MCF 10A (cell line): ENCODE results near the gene FBXO44. TPM values are rescaled to one million over a fixed set of nuclear protein-coding genes. Genes with fewer than 3 reads are reported as not detected.

Experiments
- BruUV-seq: library from RNA; stranded (reverse); fragments of 400-500 nt; replicated peaks from 2 replicates; lab custom pipeline; 2021; lab: Mats Ljungman, UMichigan
- CTCF ChIA-PET: fragments of 300-600 bp; sonication (Branson Sonifier 250); formaldehyde crosslinking; extraction: SDS; loops from one replicate; lab custom pipeline; 2021; ENCODE audit warnings: antibody characterized with exemption, inconsistent platforms; lab: Yijun Ruan, JAX
- POLR2A ChIA-PET: fragments of 300-600, 350-650 bp; sonication (Branson Sonifier 250); formaldehyde crosslinking; extraction: SDS; loops from one replicate; lab custom pipeline; 2020; ENCODE audit warnings: antibody characterized with exemption, inconsistent platforms; lab: Yijun Ruan, JAX
- DNase-seq: peaks from one replicate; pipeline ENCODE4 v3.0.0-alpha.2; 2018; ENCODE audit not compliant: unreplicated experiment
- H3K27ac Mint-ChIP-seq: one replicate; pipeline ENCODE4 v1.8.0; 2022; ENCODE audit warnings: mild to moderate bottlenecking, low read depth, mixed read lengths; ENCODE audit not compliant: unreplicated experiment
- H3K27me3 Mint-ChIP-seq: one replicate; pipeline ENCODE4 v1.8.0; 2022; ENCODE audit warnings: mixed read lengths; ENCODE audit not compliant: insufficient read depth, unreplicated experiment
- H3K36me3 Mint-ChIP-seq: one replicate; pipeline ENCODE4 v1.8.0; 2022; ENCODE audit warnings: mild to moderate bottlenecking, moderate library complexity, mixed read lengths; ENCODE audit not compliant: insufficient read depth, unreplicated experiment
- H3K4me1 Mint-ChIP-seq: one replicate; pipeline ENCODE4 v1.8.0; 2022; ENCODE audit warnings: mixed read lengths; ENCODE audit not compliant: insufficient read depth, unreplicated experiment
- H3K4me3 Mint-ChIP-seq: one replicate; pipeline ENCODE4 v1.8.0; 2022; ENCODE audit warnings: mild to moderate bottlenecking, moderate library complexity, mixed read lengths; ENCODE audit not compliant: unreplicated experiment
- H3K9me3 Mint-ChIP-seq: one replicate; pipeline ENCODE4 v1.8.0; 2022; ENCODE audit warnings: mixed read lengths; ENCODE audit not compliant: unreplicated experiment
- intact Hi-C: fragments of 100-400 bp; cut with micrococcal nuclease; formaldehyde crosslinking; loops from 2 replicates; pipeline ENCODE4 v1.14.1; 2022
- total RNA-seq: library from RNA; stranded (reverse); gene quantifications from 2 replicates; pipeline ENCODE4 v1.2.3, GENCODE V29; 2022
- TF ChIP-seq, protein P1 (sequence below): fragments of 200-600 bp; IDR thresholded peaks from one replicate; pipeline ENCODE4 v1.8.0; 2022; ENCODE audit warnings: antibody characterized with exemption, mild to moderate bottlenecking; ENCODE audit not compliant: unreplicated experiment

The FBXO44 gene
- total RNA-seq, 1 experiment from 2014 or later, result 16.3 TPM

DNA sequence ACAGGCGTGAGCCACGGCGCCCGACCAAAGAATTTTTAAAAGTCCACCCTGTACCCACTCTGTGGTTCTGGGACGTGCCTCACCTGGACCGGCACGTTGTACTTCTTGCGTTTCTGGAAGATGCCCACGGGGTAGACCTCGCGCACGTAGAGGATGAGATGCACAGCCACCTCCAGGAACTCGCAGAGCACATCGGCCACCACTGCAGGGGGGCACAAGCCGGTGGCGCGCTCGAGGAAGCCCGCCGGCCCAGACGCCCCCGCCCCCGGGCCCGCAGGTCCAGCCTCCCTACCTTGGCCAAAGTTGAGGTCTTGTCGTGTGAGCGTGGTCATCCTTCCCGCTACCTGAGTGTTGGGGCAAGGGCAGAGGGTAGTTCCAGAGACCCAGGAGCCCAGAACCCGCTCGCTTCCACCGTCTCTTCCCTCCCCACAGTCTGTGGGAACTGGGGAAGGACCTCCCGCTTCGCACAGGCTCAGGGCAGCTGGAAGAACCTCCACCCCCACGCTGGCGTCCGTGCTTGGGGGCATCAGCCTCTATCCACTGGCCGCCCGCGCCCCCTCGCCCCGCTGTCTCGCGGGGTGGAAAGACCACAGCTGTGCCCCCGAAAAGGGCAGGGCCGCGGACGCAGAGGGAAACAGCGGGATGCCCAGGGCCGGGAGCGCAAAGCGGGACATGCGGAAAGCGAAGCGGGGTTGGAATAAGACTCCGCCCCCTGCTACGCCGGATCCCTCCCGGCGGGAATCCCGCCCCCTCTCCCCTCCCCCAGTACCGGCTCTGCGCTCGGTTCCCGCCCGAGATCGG, 25.8 kb downstream of the FBXO44 start:
- Mint-ChIP-seq H3K9me3 (no peaks in the 10 kb centered on the region), H3K4me1 (peaks cover 5% of the 10 kb centered on the region), H3K4me3 (peak overlapping the region; percentile 88), H3K27ac (no peak overlapping the region), H3K27me3 (no peaks in the 10 kb centered on the region), H3K36me3 (no peaks in the 10 kb centered on the region)
- TSS peak; percentile 40 for BruUV-seq
- ChIA-PET CTCF (interaction anchor here (0.7 to 2.8 kb wide), 2 partner anchors 23 to 40 kb away, joined by 3 to 12 read pairs; no protein-coding TSS in a partner anchor), POLR2A (interaction anchor here (1.6 to 3.8 kb wide), 5 partner anchors 10 to 418 kb away, joined by 5 to 17 read pairs (median 10); partner anchors contain the start of genes AGTRAP, FBXO2, FBXO44 and FBXO6)
- TF ChIP-seq, protein P1, sequence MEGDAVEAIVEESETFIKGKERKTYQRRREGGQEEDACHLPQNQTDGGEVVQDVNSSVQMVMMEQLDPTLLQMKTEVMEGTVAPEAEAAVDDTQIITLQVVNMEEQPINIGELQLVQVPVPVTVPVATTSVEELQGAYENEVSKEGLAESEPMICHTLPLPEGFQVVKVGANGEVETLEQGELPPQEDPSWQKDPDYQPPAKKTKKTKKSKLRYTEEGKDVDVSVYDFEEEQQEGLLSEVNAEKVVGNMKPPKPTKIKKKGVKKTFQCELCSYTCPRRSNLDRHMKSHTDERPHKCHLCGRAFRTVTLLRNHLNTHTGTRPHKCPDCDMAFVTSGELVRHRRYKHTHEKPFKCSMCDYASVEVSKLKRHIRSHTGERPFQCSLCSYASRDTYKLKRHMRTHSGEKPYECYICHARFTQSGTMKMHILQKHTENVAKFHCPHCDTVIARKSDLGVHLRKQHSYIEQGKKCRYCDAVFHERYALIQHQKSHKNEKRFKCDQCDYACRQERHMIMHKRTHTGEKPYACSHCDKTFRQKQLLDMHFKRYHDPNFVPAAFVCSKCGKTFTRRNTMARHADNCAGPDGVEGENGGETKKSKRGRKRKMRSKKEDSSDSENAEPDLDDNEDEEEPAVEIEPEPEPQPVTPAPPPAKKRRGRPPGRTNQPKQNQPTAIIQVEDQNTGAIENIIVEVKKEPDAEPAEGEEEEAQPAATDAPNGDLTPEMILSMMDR, result no peak
- no peak for DNase-seq
- intact Hi-C loops, result loop anchor here (2.0 kb wide), 1 partner anchor 16 kb away; the partner anchor contains the start of gene FBXO6

DNA sequence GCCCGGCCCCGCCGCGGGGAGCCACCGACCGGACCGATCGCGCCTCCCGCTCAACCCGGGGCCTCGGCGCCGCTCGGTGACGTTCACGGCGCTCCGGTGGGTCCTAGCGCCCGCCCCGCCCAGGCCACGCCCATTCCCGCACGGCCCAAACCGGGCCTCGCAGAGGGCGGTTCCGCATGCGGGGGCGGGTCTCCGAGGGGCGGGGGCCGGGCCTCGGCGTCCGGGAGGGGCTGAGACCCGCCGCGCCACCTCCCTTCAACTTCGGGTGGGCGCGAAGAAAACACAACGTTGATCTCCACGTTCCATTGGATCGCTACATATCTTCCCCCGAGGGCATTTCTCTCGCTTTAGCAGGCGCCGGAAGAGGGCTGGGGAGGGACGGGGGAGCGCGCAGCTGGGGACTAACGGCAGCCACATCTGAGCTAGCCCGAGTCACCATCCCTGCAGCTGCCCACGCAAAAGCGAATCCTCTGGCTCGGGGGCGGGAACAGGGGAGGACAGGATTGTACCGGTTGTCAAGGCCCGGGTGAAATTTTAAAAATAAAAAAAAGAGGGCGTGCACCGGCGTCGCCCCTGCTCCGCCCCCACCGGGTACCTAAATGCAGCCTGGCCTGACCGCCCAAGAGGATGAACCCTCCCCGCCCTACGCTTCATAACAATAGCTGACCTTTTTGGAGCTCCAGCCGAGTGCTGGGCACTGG, 26.5 kb downstream of the FBXO44 start, which contains the start of gene MAD2L2:
TSS of gene MAD2L2 (minus strand) at position 78 of the 701 bp plus-strand sequence. CDS start 547 bp downstream, outside the sequence.
- peak within 1 kb of the TSS; percentile 88 for H3K4me3 Mint-ChIP-seq
- no peaks in the 10 kb centered on the region for H3K9me3 Mint-ChIP-seq
- H3K36me3 Mint-ChIP-seq, result no peaks in the 10 kb centered on the region
- no peaks in the 10 kb centered on the region for H3K27me3 Mint-ChIP-seq
- DNase-seq, result peak; percentile 81
- TF ChIP-seq, protein P1, result no peak
- intact Hi-C loops, result loop anchor here (2.0 kb wide), 1 partner anchor 16 kb away; the partner anchor contains the start of gene FBXO6
- ChIA-PET POLR2A (interaction anchor here (0.6 to 3.8 kb wide), 10 partner anchors 9 to 419 kb away, joined by 3 to 17 read pairs (median 5); partner anchors contain the start of genes AGTRAP, CLCN6, FBXO2 and FBXO44), CTCF (interaction anchor here (0.7 to 2.8 kb wide), 5 partner anchors 17 to 653 kb away, joined by 3 to 13 read pairs (median 3); partner anchors contain the start of gene FBXO6)
- peak within 1 kb of the TSS; percentile 79 for H3K27ac Mint-ChIP-seq
- no TSS peak for BruUV-seq
- H3K4me1 Mint-ChIP-seq, result peaks cover 5% of the 10 kb centered on the region

DNA sequence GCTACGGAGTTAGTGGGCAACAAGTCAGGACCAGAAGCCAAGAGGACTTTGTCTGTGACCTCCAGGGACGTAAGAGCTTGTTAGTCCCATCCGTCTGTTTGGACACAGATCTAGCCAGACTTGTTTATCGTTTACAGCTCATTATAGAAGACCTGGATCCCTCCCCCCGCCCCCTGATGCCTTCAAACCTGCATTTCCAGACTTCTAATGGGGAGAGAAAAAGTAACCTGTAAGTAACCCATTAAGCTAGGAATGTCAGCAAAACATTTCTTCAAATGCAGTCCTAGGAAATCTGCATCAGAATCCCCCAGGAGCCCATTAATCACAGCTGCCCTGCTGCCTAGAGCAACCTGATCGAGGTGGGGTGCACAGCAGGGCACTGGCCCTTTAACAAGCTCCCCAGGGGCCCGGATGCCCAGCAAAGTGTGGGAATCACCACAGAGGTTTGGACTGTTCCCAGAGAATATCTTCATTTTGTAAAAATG, 27.7 kb downstream of the FBXO44 start:
- no peak for DNase-seq
- Mint-ChIP-seq H3K27me3 (no peaks in the 10 kb centered on the region), H3K9me3 (no peaks in the 10 kb centered on the region), H3K27ac (no peak overlapping the region), H3K4me1 (peaks cover 5% of the 10 kb centered on the region), H3K36me3 (no peaks in the 10 kb centered on the region), H3K4me3 (peak overlapping the region; percentile 88)
- BruUV-seq, result no TSS peak
- intact Hi-C loops, result no loop called here
- TF ChIP-seq, protein P1, result no peak
- ChIA-PET POLR2A (interaction anchor here (0.6 to 3.8 kb wide), 12 partner anchors 8 to 456 kb away, joined by 3 to 17 read pairs (median 4); partner anchors contain the start of genes AGTRAP, CLCN6, FBXO2 and FBXO6), CTCF (interaction anchor here (0.6 to 2.8 kb wide), 4 partner anchors 19 to 88 kb away, joined by 3 to 13 read pairs (median 8); partner anchors contain the start of gene FBXO6)
